Panc1 (cell line): ENCODE measurements around the gene DAD1. TPM values are rescaled to one million over a fixed set of nuclear protein-coding genes. Genes with fewer than 3 reads are reported as not detected.

ENCODE experiments used
- ATAC-seq: fragments of 200-7000 bp; cut with Tn5 transposase; 2 replicates; pipeline ENCODE4 v1.9.1; 2020; ENCODE audit warnings: mild to moderate bottlenecking, moderate library complexity
- BruUV-seq: library from RNA; stranded (reverse); fragments of 400-500 nt; replicated peaks from 2 replicates; lab custom pipeline; 2021; lab: Mats Ljungman, UMichigan
- CTCF ChIA-PET: fragments of 300-600 bp; sonication (Branson Sonifier 250); formaldehyde crosslinking; loops from one replicate; lab custom pipeline; 2022; ENCODE audit warnings: antibody characterized with exemption; lab: Charles Lee
- POLR2A ChIA-PET: fragments of 300-600 bp; sonication (Branson Sonifier 250); formaldehyde crosslinking; loops from one replicate; lab custom pipeline; 2022; ENCODE audit warnings: antibody characterized with exemption; lab: Charles Lee
- DNase-seq: peaks from one replicate; pipeline ENCODE4 v3.0.0-alpha.2; 2010; ENCODE audit warnings: low read depth, low spot score
- H3K27ac ChIP-seq: 2 replicates; pipeline ENCODE4 v1.5.1; 2011; ENCODE audit warnings: mild to moderate bottlenecking, low read length, inconsistent platforms
- H3K27me3 ChIP-seq: fragments of 200-500 bp; sonication (Bioruptor generic); 2 replicates; pipeline ENCODE4 v1.6.0; 2014; ENCODE audit warnings: low read length, inconsistent platforms; ENCODE audit not compliant: control insufficient read depth, insufficient read depth
- H3K36me3 ChIP-seq: fragments of 200-500 bp; sonication (Bioruptor generic); 2 replicates; pipeline ENCODE4 v1.5.1; 2014; ENCODE audit warnings: inconsistent platforms, mild to moderate bottlenecking, low read length, moderate library complexity; ENCODE audit not compliant: control insufficient read depth, insufficient read depth
- H3K4me1 ChIP-seq: 2 replicates; pipeline ENCODE4 v1.5.1; 2011; ENCODE audit warnings: inconsistent platforms, mild to moderate bottlenecking, low read length, moderate library complexity; ENCODE audit not compliant: control insufficient read depth, insufficient read depth
- H3K4me3 ChIP-seq, 2 experiments: 2 replicates each; pipeline ENCODE4 v1.5.1; 2011 to 2012; ENCODE audit warnings: low read depth in 2 of 2, low read length in 2 of 2, mild to moderate bottlenecking in 2 of 2, inconsistent platforms in 1 of 2, moderate library complexity in 1 of 2
- H3K9me3 ChIP-seq: fragments of 200-500 bp; sonication (Bioruptor generic); 2 replicates; pipeline ENCODE4 v1.5.1; 2014; ENCODE audit warnings: low read depth, mild to moderate bottlenecking, inconsistent platforms, low read length, moderate library complexity; ENCODE audit not compliant: control insufficient read depth, insufficient read depth
- POLR2AphosphoS5 ChIP-seq: IDR thresholded peaks from 2 replicates; pipeline ENCODE4 v1.6.1; 2012; ENCODE audit warnings: mild to moderate bottlenecking, low read depth, low read length, moderate library complexity
- SIN3A ChIP-seq: IDR thresholded peaks from 2 replicates; pipeline ENCODE4 v1.6.1; 2012; ENCODE audit warnings: low read depth, mild to moderate bottlenecking, low read length, moderate library complexity, borderline replicate concordance; ENCODE audit not compliant: insufficient read depth
- TCF7L2 ChIP-seq: IDR thresholded peaks from 2 replicates; pipeline ENCODE4 v1.6.1; 2011; ENCODE audit warnings: mild to moderate bottlenecking, low read depth, low read length, inconsistent platforms
- in situ Hi-C: cut with HindIII; loops from 2 replicates; pipeline ENCODE4 v1.10.0; 2016; ENCODE audit warnings: low sequenced_read_pairs, low pct_unique_long_range_greater_than_20kb
- intact Hi-C: fragments of 100-400 bp; cut with micrococcal nuclease; formaldehyde crosslinking; loops from one replicate; pipeline ENCODE4 v1.10.0; 2022; ENCODE audit not compliant: unreplicated experiment
- total RNA-seq: library from RNA; stranded (reverse); gene quantifications from one replicate; pipeline ENCODE4 v1.2.1, GENCODE V29; 2021; ENCODE audit not compliant: unreplicated experiment
- TF ChIP-seq, protein P1 (sequence below): fragments of 450-650 bp; IDR thresholded peaks from 2 replicates; pipeline ENCODE4 v1.5.1; 2017; ENCODE audit warnings: mild to moderate bottlenecking
- TF ChIP-seq, protein P2 (sequence below), 2 experiments: IDR thresholded peaks; 2 replicates each; pipeline ENCODE4 v1.6.1; 2011 to 2012; ENCODE audit warnings: low read depth in 2 of 2, control low read depth in 1 of 2, low read length in 1 of 2, mild to moderate bottlenecking in 1 of 2, moderate library complexity in 1 of 2; ENCODE audit not compliant: insufficient read depth in 1 of 2

DAD1 gene
- total RNA-seq, 1 experiment from 2014 or later = 163 TPM

DNA sequence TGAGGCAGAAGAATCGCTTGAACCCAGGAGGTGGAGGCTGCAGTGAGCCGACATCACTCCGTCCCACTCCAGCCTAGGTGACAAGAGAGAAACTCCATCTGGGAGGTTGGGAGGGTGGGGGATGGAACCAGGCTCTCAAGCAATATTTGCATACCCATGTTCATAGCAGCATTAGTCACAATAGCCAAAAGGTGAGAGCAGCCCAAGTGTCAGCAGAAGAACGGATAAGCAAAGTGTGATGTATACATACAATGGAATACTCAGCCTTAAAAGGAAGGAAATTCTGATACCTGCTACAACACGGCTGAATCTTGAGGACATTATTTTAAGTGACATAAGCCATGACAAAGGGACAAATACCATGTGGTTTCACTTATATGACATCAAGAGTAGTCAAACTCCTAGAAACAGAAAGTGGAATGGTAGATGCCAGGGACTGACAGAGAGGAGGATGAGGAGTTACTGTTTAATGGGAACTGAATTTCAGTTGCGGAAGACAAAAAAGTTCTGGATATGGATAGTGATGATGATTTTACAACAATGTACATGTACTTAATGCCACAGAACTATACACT lies 11.6 kb downstream of the DAD1 start:
- no peak overlapping the region for H3K4me3 ChIP-seq
- H3K9me3 ChIP-seq = no peaks in the 10 kb centered on the region
- POLR2A ChIA-PET = no interaction called here
- DNase-seq = no peak
- H3K27me3 ChIP-seq = no peaks in the 10 kb centered on the region
- intact Hi-C loops (no loop called here), in situ Hi-C loops (no loop called here)
- no peaks in the 10 kb centered on the region for H3K4me1 ChIP-seq
- ATAC-seq = no peak
- BruUV-seq = no TSS peak
- TF ChIP-seq TCF7L2 (no peak), SIN3A (no peak), POLR2AphosphoS5 (no peak)
- TF ChIP-seq, protein P1, sequence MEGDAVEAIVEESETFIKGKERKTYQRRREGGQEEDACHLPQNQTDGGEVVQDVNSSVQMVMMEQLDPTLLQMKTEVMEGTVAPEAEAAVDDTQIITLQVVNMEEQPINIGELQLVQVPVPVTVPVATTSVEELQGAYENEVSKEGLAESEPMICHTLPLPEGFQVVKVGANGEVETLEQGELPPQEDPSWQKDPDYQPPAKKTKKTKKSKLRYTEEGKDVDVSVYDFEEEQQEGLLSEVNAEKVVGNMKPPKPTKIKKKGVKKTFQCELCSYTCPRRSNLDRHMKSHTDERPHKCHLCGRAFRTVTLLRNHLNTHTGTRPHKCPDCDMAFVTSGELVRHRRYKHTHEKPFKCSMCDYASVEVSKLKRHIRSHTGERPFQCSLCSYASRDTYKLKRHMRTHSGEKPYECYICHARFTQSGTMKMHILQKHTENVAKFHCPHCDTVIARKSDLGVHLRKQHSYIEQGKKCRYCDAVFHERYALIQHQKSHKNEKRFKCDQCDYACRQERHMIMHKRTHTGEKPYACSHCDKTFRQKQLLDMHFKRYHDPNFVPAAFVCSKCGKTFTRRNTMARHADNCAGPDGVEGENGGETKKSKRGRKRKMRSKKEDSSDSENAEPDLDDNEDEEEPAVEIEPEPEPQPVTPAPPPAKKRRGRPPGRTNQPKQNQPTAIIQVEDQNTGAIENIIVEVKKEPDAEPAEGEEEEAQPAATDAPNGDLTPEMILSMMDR = no peak
- TF ChIP-seq, protein P2, sequence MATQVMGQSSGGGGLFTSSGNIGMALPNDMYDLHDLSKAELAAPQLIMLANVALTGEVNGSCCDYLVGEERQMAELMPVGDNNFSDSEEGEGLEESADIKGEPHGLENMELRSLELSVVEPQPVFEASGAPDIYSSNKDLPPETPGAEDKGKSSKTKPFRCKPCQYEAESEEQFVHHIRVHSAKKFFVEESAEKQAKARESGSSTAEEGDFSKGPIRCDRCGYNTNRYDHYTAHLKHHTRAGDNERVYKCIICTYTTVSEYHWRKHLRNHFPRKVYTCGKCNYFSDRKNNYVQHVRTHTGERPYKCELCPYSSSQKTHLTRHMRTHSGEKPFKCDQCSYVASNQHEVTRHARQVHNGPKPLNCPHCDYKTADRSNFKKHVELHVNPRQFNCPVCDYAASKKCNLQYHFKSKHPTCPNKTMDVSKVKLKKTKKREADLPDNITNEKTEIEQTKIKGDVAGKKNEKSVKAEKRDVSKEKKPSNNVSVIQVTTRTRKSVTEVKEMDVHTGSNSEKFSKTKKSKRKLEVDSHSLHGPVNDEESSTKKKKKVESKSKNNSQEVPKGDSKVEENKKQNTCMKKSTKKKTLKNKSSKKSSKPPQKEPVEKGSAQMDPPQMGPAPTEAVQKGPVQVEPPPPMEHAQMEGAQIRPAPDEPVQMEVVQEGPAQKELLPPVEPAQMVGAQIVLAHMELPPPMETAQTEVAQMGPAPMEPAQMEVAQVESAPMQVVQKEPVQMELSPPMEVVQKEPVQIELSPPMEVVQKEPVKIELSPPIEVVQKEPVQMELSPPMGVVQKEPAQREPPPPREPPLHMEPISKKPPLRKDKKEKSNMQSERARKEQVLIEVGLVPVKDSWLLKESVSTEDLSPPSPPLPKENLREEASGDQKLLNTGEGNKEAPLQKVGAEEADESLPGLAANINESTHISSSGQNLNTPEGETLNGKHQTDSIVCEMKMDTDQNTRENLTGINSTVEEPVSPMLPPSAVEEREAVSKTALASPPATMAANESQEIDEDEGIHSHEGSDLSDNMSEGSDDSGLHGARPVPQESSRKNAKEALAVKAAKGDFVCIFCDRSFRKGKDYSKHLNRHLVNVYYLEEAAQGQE (IDR thresholded peaks at IDR 0.05; ENCODE audit: insufficient read depth in 1 of 2, low read depth in 2 of 2, low read length in 1 of 2) = no peak
- H3K27ac ChIP-seq = no peak overlapping the region
- CTCF ChIA-PET = no interaction called here
- peaks cover 7% of the 10 kb centered on the region for H3K36me3 ChIP-seq

DNA sequence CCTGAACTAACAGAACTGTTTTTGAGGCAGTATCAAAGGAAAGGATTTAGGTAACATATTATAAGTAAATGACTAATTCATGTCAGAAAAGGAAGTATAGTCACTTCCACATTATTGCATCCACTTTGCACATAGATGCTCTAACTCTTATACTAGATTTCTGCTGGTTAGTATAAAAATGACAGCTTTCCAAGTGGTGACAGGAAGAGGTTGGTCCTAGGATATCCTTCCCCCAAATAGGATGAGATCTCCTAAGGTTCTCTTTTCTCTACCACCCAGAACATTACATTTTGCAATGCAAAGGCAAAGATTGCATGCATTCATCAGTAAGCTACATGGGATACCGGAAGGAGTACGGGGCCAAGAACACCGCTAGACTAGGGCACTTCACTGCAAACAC lies 15.2 kb downstream of the DAD1 start:
- POLR2A ChIA-PET = no interaction called here
- intact Hi-C loops = no loop called here

More for the DNA sequence above, 15.2 kb downstream of the DAD1 start:
- H3K4me1 ChIP-seq = no peaks in the 10 kb centered on the region
- no peaks in the 10 kb centered on the region for H3K27me3 ChIP-seq
- no peak overlapping the region for H3K27ac ChIP-seq
- BruUV-seq = no TSS peak
- H3K9me3 ChIP-seq = no peaks in the 10 kb centered on the region
- no peak for TF ChIP-seq SIN3A
- TF ChIP-seq, protein P2 (IDR thresholded peaks at IDR 0.05; ENCODE audit: insufficient read depth in 1 of 2, low read depth in 2 of 2, low read length in 1 of 2) = no peak
- TF ChIP-seq TCF7L2 = no peak
- TF ChIP-seq POLR2AphosphoS5 = no peak
- TF ChIP-seq, protein P1 = no peak
- H3K36me3 ChIP-seq = peaks cover 9% of the 10 kb centered on the region
- H3K4me3 ChIP-seq = no peak overlapping the region
- ATAC-seq = no peak
- in situ Hi-C loops = no loop called here
- CTCF ChIA-PET = no interaction called here
- DNase-seq = no peak
